ENCODE measurements around the gene MAB21L3.

MAB21L3 gene

DNA sequence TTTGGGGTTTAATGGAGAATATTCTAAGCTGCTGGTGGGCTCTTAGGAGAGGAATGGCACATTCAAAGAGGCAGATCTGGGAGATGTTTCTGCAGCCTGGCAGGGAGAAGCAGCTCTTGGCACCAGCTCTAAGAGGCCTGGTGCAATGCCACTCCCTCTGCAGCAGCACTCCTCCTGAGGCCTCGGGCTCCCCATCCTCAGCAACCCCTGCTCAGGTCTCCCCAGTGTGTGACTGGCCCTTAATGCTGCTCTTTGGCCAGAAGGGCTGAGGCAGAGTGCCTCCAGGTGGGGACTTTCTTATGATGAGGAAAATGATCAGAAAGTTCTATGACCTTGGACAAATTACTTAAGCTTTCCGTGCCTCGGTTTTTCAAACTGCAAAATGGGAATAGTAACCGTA, 55.5 kb downstream of the MAB21L3 start:
- no peak for DNase-seq

DNA sequence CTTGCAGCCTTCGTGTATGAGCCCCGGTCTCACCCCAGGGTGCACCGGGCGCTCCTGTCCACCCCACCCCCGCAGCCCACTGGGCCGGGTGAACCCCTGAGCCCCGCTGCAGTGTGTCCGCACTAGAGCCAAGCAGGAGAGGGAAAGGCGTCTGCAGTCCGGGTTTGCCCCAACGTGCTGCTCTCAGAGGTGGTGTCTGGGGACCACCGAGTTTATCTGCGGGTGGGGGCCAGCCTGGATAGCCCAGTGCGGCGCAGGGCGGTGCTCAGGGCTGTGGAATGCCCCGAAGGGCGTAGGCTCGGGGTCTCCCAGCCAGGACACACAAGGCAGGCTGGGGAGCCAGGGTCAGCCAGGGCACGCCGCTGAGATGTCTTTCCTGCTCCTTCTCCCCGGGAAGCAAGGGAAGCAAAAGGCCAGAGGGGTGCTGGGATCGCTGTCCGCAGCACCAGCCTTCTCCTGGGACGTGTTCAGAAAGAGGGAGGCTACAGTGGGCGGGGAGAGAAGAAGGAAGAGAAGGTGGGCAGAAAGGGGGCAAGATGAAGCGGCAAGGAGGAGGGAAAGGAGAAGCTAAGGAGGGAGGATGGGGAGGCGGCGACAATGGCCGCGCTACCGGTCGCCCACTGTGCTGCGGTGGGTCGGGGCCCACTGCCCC, 56.6 kb downstream of the MAB21L3 start:
- DNase-seq = no peak

DNA sequence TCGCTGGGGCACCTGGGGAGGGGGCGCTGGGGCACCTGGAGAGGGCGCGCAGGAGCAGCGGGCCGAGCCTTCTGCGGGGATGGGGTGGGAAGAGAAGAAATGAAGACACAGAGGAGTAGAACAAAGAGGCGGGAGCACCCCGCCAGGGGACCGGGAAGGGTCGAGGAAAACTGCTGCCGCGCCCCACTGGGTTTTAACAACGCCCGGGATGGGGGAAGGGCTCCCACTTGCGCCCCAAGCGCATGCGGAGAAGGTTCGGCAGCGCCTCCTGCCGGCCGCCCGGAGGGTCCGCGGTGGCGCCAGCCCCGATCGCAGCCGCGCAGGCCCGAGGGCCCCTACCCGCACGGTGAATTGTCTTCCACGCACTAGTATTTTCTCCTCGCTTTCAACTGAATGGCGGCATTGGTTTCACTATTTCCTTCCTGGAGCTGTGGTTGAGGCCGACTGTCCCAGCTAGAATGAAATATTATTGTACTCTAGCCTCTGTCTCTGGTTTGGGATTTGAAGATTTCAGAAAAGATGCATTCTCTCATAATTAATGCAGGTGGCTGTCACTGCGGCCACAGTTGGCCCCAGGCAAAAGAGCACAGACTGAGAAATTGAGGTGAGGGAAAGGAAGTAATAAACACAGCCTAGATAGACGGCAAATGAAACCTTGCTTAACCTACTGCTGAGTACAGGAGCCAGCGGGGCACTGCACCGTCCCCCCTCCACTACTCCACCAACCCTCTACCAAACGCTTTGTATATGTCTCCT, 57.3 kb downstream of the MAB21L3 start:
- DNase-seq = peak; percentile 68

DNA sequence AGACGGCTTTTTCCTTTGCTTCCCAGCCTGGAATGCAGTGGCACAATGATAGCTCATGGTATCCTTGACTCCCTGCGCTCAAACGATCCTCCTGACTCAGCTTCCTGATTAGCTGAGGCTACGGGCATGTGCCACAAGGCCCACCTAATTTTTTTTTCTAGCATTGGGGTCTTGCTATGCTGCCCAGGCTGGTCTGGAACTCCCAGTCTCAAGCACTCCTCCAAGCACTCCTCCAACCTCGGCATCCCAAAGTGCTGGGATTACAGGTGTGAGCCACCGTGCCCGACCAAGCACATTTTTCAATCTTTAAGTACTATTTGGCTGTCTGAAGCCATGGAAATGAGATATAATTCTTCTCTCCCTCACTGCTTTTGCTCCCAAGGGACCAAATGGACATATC, 58.7 kb downstream of the MAB21L3 start:
- DNase-seq = no peak

DNA sequence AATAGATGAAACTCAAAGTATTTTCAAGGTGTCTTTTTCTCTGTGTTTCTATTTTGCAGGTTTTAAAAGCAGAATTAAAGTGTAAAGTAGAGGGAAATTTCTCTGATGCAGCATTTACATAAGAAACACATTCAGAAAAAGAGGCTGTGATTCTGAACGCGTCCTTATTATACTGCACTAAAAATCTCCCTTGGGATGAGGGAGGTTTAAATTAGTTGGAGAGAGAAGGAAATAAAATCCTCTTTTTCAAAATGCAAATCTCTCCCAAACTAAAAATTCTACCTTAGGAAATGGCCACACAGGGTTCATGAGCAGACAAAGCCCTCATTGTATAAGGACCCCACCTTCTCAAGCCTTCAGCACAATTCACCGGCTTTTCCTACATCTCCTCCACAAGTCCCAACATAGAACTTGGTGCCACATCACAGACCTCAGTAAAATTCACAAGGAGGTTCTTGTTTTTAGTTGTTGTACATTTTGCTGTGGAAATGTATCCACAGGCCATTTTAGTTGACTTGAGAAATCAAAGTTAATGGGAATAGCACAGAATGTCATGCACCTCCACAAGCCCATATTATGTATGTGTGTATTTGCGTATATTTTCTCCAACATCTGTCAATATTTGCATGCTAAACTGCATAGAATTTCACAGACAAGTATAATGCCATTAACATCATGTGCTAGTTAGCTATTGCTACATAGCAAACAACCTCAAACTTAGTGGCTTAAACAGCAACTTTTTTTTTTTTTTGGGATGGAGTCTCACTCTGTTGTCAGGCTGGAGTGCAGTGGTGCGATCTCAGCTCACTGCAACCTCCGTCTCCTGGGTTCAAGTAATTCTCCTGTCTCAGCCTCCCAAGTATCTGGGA, 59.8 kb downstream of the MAB21L3 start:
- no peak for DNase-seq

GRCh38 chr1:116172666-116173065, 61.5 kb downstream of the MAB21L3 start:
- DNase-seq = no peak

DNA sequence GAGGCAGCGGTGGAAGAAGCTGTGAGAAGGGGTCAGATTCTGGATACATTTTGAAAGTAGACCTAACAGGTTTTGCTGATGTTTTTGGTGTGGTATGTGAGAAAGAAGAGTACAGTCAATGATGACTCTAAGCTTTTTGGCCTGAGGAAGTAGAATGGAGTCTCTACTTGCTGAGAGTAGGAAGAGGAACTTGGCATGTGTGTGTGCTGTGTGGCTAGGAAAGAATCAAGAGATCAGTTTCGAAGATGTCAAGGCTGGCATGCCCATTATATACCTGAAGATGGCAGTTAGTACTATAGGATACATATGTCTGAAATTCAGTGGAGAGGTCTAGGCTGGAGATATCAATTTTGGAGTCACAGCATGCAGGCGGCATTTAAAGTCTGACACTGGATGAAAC, 64.4 kb downstream of the MAB21L3 start:
- no peak for DNase-seq

GRCh38 chr1:116176306-116176789, 65.1 kb downstream of the MAB21L3 start:
- DNase-seq = no peak

- no peak for DNase-seq
These were observed 66.7 kb downstream of the MAB21L3 start for GRCh38 chr1:116177861-116178260.

DNA sequence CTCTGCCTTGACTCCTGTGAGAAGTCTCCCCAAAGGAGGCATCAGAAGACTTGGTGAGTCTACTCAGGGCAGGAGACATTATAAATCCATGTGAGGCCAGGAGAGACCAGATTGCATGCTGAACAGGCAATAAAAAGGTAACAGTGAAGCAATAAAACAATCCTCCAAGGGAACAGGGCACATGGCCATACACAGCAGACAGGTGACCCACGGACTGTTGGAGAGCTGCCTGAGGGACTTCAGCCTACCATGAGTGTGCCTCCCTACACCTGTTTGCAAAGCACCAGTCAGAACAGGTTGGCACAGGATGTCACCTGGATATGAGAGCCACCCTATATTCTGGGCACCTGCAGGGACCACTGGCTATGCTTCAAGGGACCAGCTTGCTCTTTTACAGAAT, 67.6 kb downstream of the MAB21L3 start:
- DNase-seq = no peak

GRCh38 chr1:116179419-116179818, 68.2 kb downstream of the MAB21L3 start:
- no peak for DNase-seq

DNA sequence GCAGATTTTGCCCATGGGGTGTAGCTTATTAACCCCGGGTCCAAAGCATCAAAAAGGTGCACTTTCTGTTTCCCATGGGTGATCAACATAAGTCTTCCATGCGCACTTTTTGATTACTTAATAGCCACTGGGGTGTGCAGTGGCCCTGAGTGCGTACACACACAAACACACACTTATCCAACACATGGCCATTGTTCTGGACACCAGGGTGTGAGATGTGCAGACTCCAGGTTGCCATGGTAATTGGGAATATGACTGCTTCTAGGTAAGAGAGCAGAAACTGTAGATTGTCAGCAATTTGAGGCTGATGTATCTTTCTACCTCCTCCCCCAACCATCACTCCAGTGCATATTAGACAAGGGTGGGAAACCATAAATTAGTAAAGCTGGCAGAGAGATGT, 68.8 kb downstream of the MAB21L3 start:
- no peak for DNase-seq

DNA sequence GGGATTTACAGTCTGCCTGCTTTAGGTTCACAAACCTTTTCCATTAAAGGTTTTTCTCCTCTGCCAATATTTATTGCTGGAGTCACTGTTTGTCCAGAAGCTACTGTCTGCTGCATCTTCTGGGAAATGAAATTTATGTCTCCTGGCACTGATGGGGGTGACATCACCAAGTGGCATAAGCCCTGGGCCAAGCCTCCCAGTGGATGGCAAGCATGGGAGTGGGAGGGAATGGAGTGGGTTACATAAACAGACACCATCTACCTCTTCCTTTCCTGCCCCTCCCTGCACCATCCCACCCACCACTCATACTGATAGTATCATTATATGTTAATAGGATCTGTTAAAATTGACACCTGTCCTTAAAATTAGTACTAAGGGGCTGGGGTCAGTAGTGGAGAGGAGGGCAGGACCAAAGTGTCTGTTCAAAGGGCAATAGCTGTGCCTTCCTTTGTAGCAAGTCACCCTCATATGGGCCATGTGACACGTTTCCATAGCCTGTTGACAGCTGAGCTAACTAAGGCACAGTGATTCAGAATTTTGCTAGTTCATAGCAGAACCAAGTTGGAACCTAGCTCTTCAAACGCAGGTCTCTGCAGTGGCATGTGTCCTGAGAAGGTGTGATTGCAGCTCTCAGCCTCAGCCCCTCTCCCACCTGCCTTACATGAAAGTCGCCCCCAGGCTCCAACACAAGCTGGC, 71.0 kb downstream of the MAB21L3 start:
- DNase-seq = no peak
